ENCODE data around the gene ZNF827. TPM values are rescaled to one million over a fixed set of nuclear protein-coding genes. Genes with fewer than 3 reads are reported as not detected.

Gene ZNF827
- total RNA-seq, 2 experiments from 2014 or later = 21.8 to 22.4 TPM

DNA sequence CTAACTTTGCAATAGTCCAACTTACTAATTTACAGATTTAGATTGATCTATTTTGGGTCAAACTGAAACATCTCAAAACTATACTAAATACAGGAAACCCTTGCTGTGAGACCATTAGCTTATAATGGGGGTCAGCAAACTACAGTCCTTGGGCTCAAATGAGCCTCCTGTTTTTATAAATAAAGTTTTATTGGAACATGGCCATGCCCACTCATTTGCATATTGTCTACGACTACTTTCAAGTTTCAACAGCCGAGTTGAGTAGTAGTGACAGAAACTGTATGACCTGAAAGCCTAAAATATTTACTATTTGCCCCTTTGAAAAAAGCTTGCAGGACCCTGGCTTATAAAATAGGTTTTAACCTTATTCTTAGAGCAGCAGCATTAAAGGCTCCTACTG, 166.3 kb downstream of the ZNF827 start:
- no peak for DNase-seq
- peaks cover 31% of the 10 kb centered on the region for H3K36me3 Mint-ChIP-seq

DNA sequence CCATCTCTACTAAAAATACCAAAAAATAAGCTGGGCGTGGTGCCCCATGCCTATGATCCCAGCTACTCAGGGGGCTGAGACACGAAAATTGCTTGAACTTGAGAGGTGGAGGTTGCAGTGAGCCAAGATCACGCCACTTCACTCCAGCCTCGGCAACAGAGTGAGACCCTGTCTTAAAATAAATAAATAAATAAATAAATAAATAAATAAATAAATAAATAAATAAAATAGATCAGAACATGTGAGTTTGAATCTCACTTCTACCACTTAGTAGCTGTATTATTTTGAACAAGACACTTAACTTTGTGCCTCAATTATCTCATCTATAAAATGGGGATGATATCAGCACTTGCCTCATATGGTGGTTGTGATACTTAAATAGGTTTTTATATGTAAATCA, 168.5 kb downstream of the ZNF827 start:
- H3K27ac Mint-ChIP-seq = no peak overlapping the region
- peaks cover 47% of the 10 kb centered on the region for H3K36me3 Mint-ChIP-seq
- ATAC-seq (ENCODE audit: low read depth) (no peak), DNase-seq (no peak)
- H3K4me3 Mint-ChIP-seq = no peak overlapping the region
- no peaks in the 10 kb centered on the region for H3K27me3 Mint-ChIP-seq
- H3K4me1 Mint-ChIP-seq = peaks cover 15% of the 10 kb centered on the region
- H3K9me3 Mint-ChIP-seq = peaks cover 6% of the 10 kb centered on the region
- POLR2A ChIA-PET = no interaction called here

More for the DNA sequence above, 166.3 kb downstream of the ZNF827 start:
- H3K4me1 Mint-ChIP-seq = peaks cover 7% of the 10 kb centered on the region
- H3K9me3 Mint-ChIP-seq = peaks cover under 1% of the 10 kb centered on the region
- H3K4me3 Mint-ChIP-seq = no peak overlapping the region
- POLR2A ChIA-PET = no interaction called here
- no peaks in the 10 kb centered on the region for H3K27me3 Mint-ChIP-seq
- H3K27ac Mint-ChIP-seq = no peak overlapping the region
- no peak for ATAC-seq (ENCODE audit: low read depth)

DNA sequence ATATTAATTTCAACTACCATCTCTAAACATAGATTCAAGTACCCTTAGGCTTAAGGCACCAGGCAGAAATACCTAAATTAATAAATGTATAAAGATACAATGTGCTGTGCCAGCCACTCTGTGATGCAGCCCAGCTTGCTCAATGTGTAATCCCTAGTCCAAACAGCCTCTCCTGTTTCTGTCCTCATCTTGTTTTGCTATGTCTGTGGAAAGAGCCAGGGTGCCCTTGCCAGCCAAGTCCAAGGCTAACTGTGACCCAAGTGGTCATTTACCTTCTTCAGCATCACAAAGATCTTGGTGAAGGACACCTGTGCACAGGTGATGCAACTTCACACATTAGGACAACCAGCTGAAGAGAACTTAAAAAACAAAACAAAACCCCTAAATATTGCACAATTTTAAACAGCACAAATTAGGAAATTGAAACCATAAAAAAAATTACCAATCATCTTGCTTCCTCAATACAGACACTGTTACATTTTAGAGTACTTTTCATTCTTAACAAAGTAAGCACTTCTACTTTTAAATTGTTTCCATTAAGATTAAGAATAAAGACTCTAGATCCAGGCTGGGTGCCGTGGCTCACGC, 169.1 kb downstream of the ZNF827 start:
- peaks cover 15% of the 10 kb centered on the region for H3K4me1 Mint-ChIP-seq
- no peak overlapping the region for H3K4me3 Mint-ChIP-seq
- no peak for ATAC-seq (ENCODE audit: low read depth)
- H3K36me3 Mint-ChIP-seq = peaks cover 52% of the 10 kb centered on the region
- no peaks in the 10 kb centered on the region for H3K27me3 Mint-ChIP-seq
- peaks cover 6% of the 10 kb centered on the region for H3K9me3 Mint-ChIP-seq
- H3K27ac Mint-ChIP-seq = no peak overlapping the region
- POLR2A ChIA-PET = no interaction called here
- no peak for DNase-seq

DNA sequence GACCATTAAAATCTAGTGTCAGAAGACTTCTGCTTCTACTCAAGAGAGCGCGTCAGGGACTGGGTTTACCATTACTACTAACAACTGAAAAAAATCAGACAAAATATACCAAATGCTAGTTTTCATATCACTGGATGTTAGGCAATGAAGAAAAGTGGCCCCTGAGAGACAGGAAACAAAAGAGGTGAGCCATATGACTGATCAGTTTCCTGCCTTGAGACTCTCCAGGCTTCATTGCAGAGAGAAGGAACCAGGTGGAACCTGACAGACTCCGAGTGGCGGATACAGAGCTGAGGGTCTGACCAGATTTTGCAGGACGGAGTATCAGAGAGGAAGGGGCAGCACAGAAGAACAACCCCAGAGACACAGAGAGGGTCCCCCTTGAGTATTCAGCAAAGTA, 172.3 kb downstream of the ZNF827 start:
- H3K4me3 Mint-ChIP-seq = no peak overlapping the region
- peaks cover 11% of the 10 kb centered on the region for H3K4me1 Mint-ChIP-seq
- H3K36me3 Mint-ChIP-seq = peaks cover 46% of the 10 kb centered on the region
- DNase-seq (no peak), ATAC-seq (ENCODE audit: low read depth) (peak; percentile 42)
- H3K27me3 Mint-ChIP-seq = no peaks in the 10 kb centered on the region
- POLR2A ChIA-PET = no interaction called here
- peaks cover 6% of the 10 kb centered on the region for H3K9me3 Mint-ChIP-seq
- peak overlapping the region; percentile 47 for H3K27ac Mint-ChIP-seq

DNA sequence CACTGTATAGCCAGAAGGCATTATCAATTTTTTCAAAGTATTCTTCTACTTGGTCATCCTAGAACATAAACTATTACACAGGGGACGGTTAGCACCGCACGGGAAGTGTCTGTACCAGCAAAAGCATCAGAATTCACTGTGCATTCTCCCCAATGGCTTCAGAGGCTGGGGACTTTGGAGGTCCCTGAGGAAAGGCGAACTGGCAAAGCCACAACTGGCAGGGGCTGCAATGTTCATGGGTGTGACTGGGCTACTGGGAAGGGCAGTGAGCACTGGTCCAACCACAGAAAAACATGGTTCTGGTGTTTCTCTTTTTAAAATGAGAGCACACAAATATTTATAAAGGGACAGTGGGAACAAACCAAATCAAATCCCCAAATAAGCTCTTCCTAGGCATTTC, 175.2 kb downstream of the ZNF827 start:
- ATAC-seq (ENCODE audit: low read depth) = no peak
- Mint-ChIP-seq H3K4me1 (peaks cover 11% of the 10 kb centered on the region), H3K27ac (no peak overlapping the region), H3K4me3 (no peak overlapping the region), H3K36me3 (peaks cover 63% of the 10 kb centered on the region), H3K27me3 (no peaks in the 10 kb centered on the region), H3K9me3 (peaks cover 6% of the 10 kb centered on the region)
- no peak for DNase-seq
- POLR2A ChIA-PET = no interaction called here

DNA sequence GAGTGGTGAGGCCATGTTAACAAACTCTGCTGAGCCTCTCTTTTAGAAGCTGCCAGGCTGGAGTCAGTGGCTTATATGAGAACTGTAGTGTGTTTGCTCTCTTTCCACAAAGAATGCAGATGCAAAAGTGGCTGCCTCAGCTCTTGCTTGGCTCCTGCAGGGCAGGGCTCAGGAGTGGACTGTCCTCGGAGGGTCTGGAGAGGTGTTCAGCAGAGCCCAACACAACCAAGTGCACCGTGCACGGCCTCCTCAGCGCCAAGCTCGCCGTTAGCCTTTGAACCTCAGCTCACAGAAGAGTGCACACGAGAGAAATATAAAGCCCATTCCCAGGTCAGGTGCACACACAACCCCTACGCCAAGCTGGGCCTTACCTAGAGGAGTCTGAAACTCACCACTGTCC, 175.9 kb downstream of the ZNF827 start:
- no peak for DNase-seq
- H3K36me3 Mint-ChIP-seq = peaks cover 62% of the 10 kb centered on the region
- peaks cover 6% of the 10 kb centered on the region for H3K9me3 Mint-ChIP-seq
- no peak overlapping the region for H3K4me3 Mint-ChIP-seq
- H3K27me3 Mint-ChIP-seq = no peaks in the 10 kb centered on the region
- POLR2A ChIA-PET = no interaction called here
- no peak for ATAC-seq (ENCODE audit: low read depth)
- H3K4me1 Mint-ChIP-seq = peaks cover 11% of the 10 kb centered on the region
- no peak overlapping the region for H3K27ac Mint-ChIP-seq

DNA sequence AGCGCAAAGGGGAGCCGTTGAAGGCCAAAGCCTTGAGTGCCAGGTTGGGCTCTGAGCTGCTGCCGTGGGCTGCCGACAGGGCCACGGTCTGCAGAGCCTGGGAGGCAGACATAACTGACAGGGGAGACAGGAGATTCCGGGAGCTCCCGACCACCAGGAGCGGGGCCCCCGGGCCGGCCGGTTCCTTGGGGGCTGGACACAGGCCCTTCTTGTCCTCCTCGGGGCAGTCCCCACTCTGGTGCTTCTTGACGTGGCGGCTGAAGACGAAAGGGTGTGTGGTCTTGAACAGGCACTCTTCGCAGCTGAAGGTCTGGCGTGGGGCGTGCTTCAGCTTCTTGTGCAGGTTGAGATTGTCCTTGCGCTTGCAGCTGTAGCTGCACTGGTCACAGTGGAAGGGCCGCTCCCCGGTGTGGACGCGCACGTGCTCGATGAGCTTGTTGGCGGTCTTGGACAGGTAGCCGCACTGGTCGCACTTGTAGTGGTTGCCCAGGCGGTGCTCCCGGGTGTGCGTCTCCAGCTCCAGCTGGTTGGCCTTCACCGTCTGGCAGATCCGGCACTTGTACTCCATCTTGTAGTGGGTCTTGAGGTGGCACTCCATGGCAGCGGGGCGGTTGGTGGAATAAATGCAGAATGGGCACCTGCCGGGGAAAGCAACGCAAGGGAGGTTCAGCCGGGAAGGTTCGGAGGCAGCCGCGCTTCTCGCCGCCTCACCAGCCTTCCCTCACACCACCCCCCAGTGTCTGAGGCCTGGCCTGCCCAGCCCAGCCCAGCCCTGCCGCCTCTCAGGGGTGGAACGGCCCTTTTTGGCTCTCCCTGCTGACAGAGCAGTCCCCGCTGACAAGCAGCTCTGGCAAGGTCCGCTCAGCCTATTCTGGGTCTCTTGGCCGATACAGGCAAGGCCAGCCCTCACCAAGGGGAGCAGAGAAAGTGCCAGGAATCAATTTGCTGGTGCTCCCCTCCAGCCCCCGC, 177.4 kb downstream of the ZNF827 start:
- no peak overlapping the region for H3K4me3 Mint-ChIP-seq
- H3K4me1 Mint-ChIP-seq = peaks cover 7% of the 10 kb centered on the region
- peaks cover 56% of the 10 kb centered on the region for H3K36me3 Mint-ChIP-seq
- H3K27ac Mint-ChIP-seq = no peak overlapping the region
- no peaks in the 10 kb centered on the region for H3K9me3 Mint-ChIP-seq
- POLR2A ChIA-PET = no interaction called here
- ATAC-seq (ENCODE audit: low read depth) = no peak
- no peaks in the 10 kb centered on the region for H3K27me3 Mint-ChIP-seq
- no peak for DNase-seq

DNA sequence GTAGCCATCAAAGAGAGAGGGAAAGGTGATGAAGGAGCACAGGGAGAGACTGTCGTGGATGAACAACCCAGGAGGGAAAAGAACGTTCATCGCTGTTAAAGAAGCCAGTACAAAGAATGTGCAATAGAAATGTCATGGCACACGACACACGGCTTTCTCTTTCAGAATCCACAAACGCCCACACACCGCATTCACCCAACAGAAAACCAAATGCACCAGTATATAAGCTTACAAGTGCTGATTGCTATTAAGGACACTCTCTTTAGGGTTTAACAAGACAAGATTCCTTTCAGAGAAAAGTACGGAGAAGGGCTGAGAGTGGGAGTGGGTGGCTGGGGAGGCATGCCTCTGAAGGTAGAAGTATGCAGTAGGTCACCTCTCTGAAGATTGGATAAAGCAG, 178.4 kb downstream of the ZNF827 start:
- H3K9me3 Mint-ChIP-seq = no peaks in the 10 kb centered on the region
- DNase-seq = no peak
- POLR2A ChIA-PET = no interaction called here
- H3K36me3 Mint-ChIP-seq = peaks cover 56% of the 10 kb centered on the region
- no peak overlapping the region for H3K27ac Mint-ChIP-seq
- peaks cover 7% of the 10 kb centered on the region for H3K4me1 Mint-ChIP-seq
- H3K27me3 Mint-ChIP-seq = no peaks in the 10 kb centered on the region
- no peak overlapping the region for H3K4me3 Mint-ChIP-seq
- no peak for ATAC-seq (ENCODE audit: low read depth)

DNA sequence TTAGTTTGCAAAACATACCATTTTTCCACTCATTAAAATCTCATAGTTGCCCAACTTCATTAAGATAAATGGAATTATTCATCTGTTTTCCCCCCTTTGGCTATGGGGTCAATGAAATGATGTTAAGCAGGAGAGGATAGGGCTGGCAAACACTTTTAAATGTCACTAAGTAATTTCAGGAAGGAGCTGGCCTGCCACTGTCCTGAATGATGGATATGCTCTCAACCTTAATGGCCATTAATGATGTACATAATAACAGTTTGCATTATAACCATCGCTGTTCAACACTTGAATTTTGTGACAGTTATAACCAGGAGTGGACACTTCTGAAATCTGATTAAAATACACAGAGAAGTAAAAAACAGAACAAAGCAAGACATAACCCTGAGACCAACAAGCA, 181.4 kb downstream of the ZNF827 start:
- peaks cover 7% of the 10 kb centered on the region for H3K4me1 Mint-ChIP-seq
- no peak for ATAC-seq (ENCODE audit: low read depth)
- no peak for DNase-seq
- H3K27ac Mint-ChIP-seq = no peak overlapping the region
- no peak overlapping the region for H3K4me3 Mint-ChIP-seq
- POLR2A ChIA-PET = no interaction called here
- H3K9me3 Mint-ChIP-seq = no peaks in the 10 kb centered on the region
- no peaks in the 10 kb centered on the region for H3K27me3 Mint-ChIP-seq
- H3K36me3 Mint-ChIP-seq = peaks cover 40% of the 10 kb centered on the region

DNA sequence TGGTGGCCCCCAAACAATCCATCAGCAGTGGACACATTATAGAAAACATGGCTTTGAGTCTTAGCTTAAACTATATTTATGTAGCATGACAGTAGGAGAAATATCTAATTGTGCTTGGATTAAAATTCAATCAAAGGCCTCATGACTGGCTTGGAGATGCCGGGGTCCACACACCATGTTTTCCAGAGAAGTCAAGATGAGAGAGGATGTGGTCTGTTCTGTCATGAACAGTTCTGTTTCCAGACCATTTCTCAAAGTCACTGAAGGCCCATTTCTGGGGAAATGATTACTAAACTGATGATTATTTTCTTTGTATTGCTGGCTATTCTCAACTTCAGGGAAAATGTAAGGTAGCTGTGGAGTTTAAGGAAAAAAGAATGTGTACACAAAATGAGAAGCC, 182.4 kb downstream of the ZNF827 start:
- no peaks in the 10 kb centered on the region for H3K27me3 Mint-ChIP-seq
- no peak overlapping the region for H3K4me3 Mint-ChIP-seq
- peaks cover 7% of the 10 kb centered on the region for H3K4me1 Mint-ChIP-seq
- no peaks in the 10 kb centered on the region for H3K9me3 Mint-ChIP-seq
- H3K27ac Mint-ChIP-seq = no peak overlapping the region
- DNase-seq (no peak), ATAC-seq (ENCODE audit: low read depth) (no peak)
- H3K36me3 Mint-ChIP-seq = peaks cover 37% of the 10 kb centered on the region
- POLR2A ChIA-PET = no interaction called here

DNA sequence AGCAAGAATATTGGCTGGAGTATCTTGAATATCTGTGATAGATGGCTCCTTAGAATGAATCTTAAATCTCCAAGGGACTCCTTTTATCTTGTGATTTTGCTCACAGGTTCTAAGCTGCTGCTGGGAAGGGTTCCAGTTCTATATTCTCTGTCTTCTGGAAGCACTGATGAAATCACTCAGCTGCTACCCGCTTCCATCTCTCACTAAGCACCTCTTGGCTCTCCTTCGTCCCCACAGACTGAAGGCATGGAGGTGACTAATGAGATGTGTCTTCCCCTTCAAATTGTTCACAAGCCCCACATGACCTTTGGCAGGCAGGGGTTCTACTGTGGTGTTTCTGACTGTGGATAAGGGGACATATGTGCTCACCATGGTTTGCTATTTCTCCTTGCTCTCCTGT, 182.8 kb downstream of the ZNF827 start:
- Mint-ChIP-seq H3K4me3 (no peak overlapping the region), H3K4me1 (peaks cover 7% of the 10 kb centered on the region), H3K27me3 (no peaks in the 10 kb centered on the region), H3K27ac (no peak overlapping the region), H3K9me3 (peaks cover 2% of the 10 kb centered on the region), H3K36me3 (peaks cover 38% of the 10 kb centered on the region)
- POLR2A ChIA-PET = no interaction called here
- DNase-seq (no peak), ATAC-seq (ENCODE audit: low read depth) (no peak)

DNA sequence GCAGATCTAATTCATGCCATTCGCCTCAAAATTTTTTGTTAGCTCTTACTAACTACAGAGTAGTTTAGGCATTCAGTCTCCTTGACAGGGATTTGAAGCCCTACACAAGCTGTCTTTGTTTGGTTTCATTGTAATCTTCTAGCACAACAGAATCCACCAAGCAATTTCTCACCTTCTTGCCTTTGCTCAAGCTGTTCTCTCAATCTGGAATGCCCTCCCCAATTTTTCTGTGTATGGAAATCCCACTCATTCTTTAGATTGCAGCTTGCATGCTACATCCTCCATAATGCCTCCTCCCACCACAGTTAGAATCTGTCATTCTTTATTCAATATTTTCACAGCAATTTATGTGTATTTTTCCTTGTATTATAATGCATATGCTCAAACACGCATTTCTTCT, 195.0 kb downstream of the ZNF827 start:
- Mint-ChIP-seq H3K4me3 (no peak overlapping the region), H3K36me3 (no peaks in the 10 kb centered on the region), H3K9me3 (peaks cover 6% of the 10 kb centered on the region), H3K27ac (no peak overlapping the region), H3K4me1 (no peaks in the 10 kb centered on the region), H3K27me3 (peaks cover 54% of the 10 kb centered on the region)
- DNase-seq (no peak), ATAC-seq (ENCODE audit: low read depth) (no peak)
- POLR2A ChIA-PET = no interaction called here

DNA sequence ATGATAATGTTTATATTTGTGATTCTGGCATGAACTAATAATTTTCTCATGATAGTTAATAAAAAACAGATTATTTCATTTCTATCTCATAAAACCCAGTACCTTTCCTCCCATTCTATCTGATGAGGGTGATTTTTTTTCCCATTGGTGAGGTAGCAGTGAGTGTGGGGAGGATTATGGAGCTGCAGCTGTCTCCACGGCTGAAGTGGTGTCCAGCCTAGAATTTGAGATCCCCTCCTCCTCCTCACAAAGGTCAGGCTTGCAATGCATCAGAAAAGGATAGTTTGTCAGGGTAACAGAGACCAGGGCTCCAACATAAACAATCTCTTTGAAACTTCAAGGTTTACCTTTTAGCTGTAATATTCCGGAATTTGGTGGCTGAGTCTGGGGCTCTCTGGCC, 197.8 kb downstream of the ZNF827 start:
- Mint-ChIP-seq H3K4me3 (no peak overlapping the region), H3K27me3 (peaks cover 39% of the 10 kb centered on the region), H3K36me3 (no peaks in the 10 kb centered on the region), H3K9me3 (peaks cover 6% of the 10 kb centered on the region), H3K4me1 (no peaks in the 10 kb centered on the region), H3K27ac (no peak overlapping the region)
- DNase-seq (no peak), ATAC-seq (ENCODE audit: low read depth) (no peak)
- POLR2A ChIA-PET = no interaction called here

DNA sequence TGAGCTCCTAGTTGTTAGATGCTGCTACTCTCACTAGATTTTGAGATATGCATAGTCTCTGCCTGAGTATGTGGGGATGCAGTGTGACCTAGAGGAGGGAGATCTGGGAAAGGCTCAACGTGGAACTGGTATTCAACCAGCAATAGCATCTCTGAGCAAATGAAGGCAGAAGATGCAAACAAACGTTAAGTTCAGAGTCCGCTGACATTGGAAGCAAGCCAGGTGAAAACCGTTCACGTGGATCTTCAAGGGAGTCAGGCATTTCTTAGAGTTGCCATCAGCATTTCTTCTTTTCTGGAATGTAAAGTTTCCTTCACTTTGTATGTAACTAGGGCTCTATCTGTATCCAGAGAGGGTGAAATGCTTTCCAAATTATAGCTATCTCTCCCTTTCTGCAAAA, 198.8 kb downstream of the ZNF827 start:
- Mint-ChIP-seq H3K4me1 (no peaks in the 10 kb centered on the region), H3K36me3 (no peaks in the 10 kb centered on the region), H3K9me3 (no peaks in the 10 kb centered on the region), H3K27ac (no peak overlapping the region), H3K27me3 (peaks cover 38% of the 10 kb centered on the region), H3K4me3 (no peak overlapping the region)
- ATAC-seq (ENCODE audit: low read depth) (no peak), DNase-seq (no peak)
- POLR2A ChIA-PET = no interaction called here
